ENCODE data around the gene CDH13.

- TF ChIP-seq, protein P1, sequence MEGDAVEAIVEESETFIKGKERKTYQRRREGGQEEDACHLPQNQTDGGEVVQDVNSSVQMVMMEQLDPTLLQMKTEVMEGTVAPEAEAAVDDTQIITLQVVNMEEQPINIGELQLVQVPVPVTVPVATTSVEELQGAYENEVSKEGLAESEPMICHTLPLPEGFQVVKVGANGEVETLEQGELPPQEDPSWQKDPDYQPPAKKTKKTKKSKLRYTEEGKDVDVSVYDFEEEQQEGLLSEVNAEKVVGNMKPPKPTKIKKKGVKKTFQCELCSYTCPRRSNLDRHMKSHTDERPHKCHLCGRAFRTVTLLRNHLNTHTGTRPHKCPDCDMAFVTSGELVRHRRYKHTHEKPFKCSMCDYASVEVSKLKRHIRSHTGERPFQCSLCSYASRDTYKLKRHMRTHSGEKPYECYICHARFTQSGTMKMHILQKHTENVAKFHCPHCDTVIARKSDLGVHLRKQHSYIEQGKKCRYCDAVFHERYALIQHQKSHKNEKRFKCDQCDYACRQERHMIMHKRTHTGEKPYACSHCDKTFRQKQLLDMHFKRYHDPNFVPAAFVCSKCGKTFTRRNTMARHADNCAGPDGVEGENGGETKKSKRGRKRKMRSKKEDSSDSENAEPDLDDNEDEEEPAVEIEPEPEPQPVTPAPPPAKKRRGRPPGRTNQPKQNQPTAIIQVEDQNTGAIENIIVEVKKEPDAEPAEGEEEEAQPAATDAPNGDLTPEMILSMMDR (IDR thresholded peaks at IDR 0.05), result no peak
- TF ChIP-seq HMGXB4 (CRISPR knock-in tag; IDR thresholded peaks at IDR 0.05; ENCODE audit: borderline replicate concordance) (no peak), POLR2A (IDR thresholded peaks at IDR 0.05; ENCODE audit: low read length) (no peak), RAD21 (conservative IDR thresholded peaks at IDR 0.05 in 1 of 2, IDR thresholded peaks at IDR 0.05 in 1 of 2) (no peak), BHLHE40 (IDR thresholded peaks at IDR 0.05; ENCODE audit: low read depth, low read length) (no peak), ZNF302 (CRISPR knock-in tag; IDR thresholded peaks at IDR 0.05) (no peak), CHD2 (IDR thresholded peaks at IDR 0.05; ENCODE audit: low read length, partially characterized antibody) (no peak), USF2 (IDR thresholded peaks at IDR 0.05) (no peak), CEBPB (IDR thresholded peaks at IDR 0.05) (no peak), BCL3 (IDR thresholded peaks at IDR 0.05) (no peak), MAFK (IDR thresholded peaks at IDR 0.05; ENCODE audit: partially characterized antibody) (no peak), JUN (IDR thresholded peaks at IDR 0.05) (no peak)
Observed at GRCh38 chr16:83714286-83714685, 1087.5 kb downstream of the CDH13 start.
